ENCODE results near the gene SKOR1. TPM values are rescaled to one million over a fixed set of nuclear protein-coding genes. Genes with fewer than 3 reads are reported as not detected.

SKOR1 gene
- total and polyA plus RNA-seq, 2 of the 13 experiments (the other 11 are each of a cell fraction or from before 2014, with no cell fraction given) = 0.09 to 0.11 TPM

DNA sequence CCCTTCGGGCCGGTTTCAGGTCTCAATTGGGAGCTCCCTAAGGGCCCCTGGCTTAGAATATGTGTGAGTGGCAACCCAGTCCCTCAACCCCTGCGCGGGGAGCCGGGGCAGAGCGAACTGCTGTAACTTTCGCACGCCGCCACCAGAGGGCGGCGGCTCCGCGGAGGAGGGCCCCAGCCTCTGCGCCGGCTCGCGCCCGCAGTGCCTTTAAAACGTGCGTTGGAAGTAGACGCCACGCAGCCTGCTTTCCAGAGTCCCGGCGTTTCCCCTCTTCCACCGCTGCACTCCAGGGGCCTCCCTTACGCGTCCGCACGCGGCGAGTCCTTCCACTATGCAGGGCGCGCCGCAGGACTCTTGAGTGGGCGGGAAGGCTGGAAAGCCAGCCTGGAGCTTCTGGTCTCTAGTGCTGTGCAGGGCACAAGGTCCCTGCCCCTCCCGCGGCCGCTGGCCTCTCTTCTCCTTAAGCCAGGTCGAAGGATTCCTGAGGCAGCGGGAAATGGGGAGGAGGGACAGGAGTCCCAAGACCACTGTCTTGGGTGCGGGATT lies 38.2 kb downstream of the SKOR1 start (continued):
- TF ChIP-seq KDM4B (CRISPR knock-in tag; IDR thresholded peaks at IDR 0.05) (0 out of 2 replicates have a peak, but pooled peaks have one; percentile 24), ZBTB4 (CRISPR knock-in tag; IDR thresholded peaks at IDR 0.05; ENCODE audit: borderline replicate concordance) (peak; percentile 55; the same call in 1 of the 2 replicates), HDAC2 (CRISPR knock-in tag; IDR thresholded peaks at IDR 0.05) (peak; percentile 75; the same call in 1 of the 2 replicates), RBM39 (IDR thresholded peaks at IDR 0.05; ENCODE audit: low read depth, low read length, poor library complexity, severe bottlenecking) (peak; percentile 82), ZNF543 (CRISPR knock-in tag; IDR thresholded peaks at IDR 0.05) (0 out of 2 replicates have a peak, but pooled peaks have one; percentile 58), SPEN (CRISPR knock-in tag; IDR thresholded peaks at IDR 0.05; ENCODE audit: low read depth) (peak; percentile 80), ZFP62 (CRISPR knock-in tag; IDR thresholded peaks at IDR 0.05) (no peak), FOSL1 (CRISPR knock-in tag; IDR thresholded peaks at IDR 0.05; ENCODE audit: borderline replicate concordance) (0 out of 2 replicates have a peak, but pooled peaks have one; percentile 16), KLF12 (CRISPR knock-in tag; IDR thresholded peaks at IDR 0.05; ENCODE audit: borderline replicate concordance) (peak; percentile 76; the same call in 1 of the 2 replicates), ARNT2 (CRISPR knock-in tag; IDR thresholded peaks at IDR 0.05; ENCODE audit: low read depth) (peak; percentile 65; the same call in 1 of the 2 replicates), ONECUT2 (CRISPR knock-in tag; IDR thresholded peaks at IDR 0.05) (0 out of 2 replicates have a peak, but pooled peaks have one; percentile 17), ZNF737 (CRISPR knock-in tag; IDR thresholded peaks at IDR 0.05; ENCODE audit: borderline replicate concordance) (no peak), CENPX (CRISPR knock-in tag; IDR thresholded peaks at IDR 0.05) (no peak)
- TF ChIP-seq, protein P1, sequence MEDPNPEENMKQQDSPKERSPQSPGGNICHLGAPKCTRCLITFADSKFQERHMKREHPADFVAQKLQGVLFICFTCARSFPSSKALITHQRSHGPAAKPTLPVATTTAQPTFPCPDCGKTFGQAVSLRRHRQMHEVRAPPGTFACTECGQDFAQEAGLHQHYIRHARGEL (CRISPR knock-in tag; IDR thresholded peaks at IDR 0.05) = no peak
- TF ChIP-seq, protein P2, sequence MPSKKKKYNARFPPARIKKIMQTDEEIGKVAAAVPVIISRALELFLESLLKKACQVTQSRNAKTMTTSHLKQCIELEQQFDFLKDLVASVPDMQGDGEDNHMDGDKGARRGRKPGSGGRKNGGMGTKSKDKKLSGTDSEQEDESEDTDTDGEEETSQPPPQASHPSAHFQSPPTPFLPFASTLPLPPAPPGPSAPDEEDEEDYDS (CRISPR knock-in tag; IDR thresholded peaks at IDR 0.05) = no peak; the same call in 1 of the 2 replicates
- TF ChIP-seq, protein P3, sequence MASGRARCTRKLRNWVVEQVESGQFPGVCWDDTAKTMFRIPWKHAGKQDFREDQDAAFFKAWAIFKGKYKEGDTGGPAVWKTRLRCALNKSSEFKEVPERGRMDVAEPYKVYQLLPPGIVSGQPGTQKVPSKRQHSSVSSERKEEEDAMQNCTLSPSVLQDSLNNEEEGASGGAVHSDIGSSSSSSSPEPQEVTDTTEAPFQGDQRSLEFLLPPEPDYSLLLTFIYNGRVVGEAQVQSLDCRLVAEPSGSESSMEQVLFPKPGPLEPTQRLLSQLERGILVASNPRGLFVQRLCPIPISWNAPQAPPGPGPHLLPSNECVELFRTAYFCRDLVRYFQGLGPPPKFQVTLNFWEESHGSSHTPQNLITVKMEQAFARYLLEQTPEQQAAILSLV (CRISPR knock-in tag; IDR thresholded peaks at IDR 0.05; ENCODE audit: borderline replicate concordance) = peak; percentile 93; the same call in 1 of the 2 replicates
- TF ChIP-seq, protein P4, sequence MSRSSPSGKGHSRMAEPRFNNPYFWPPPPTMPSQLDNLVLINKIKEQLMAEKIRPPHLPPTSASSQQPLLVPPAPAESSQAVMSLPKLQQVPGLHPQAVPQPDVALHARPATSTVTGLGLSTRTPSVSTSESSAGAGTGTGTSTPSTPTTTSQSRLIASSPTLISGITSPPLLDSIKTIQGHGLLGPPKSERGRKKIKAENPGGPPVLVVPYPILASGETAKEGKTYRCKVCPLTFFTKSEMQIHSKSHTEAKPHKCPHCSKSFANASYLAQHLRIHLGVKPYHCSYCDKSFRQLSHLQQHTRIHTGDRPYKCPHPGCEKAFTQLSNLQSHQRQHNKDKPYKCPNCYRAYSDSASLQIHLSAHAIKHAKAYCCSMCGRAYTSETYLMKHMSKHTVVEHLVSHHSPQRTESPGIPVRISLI (CRISPR knock-in tag; IDR thresholded peaks at IDR 0.05; ENCODE audit: borderline replicate concordance) = no peak

Data from HepG2 (cell line).